Measurements from ENCODE around the gene NCKAP5. TPM values are rescaled to one million over a fixed set of nuclear protein-coding genes. Genes with fewer than 3 reads are reported as not detected.

NCKAP5 gene
- total RNA-seq, 1 donor from 2014 or later = 0.46 TPM

- Mint-ChIP-seq H3K27ac (ENCODE audit: unreplicated experiment) (no peak overlapping the region), H3K36me3 (ENCODE audit: unreplicated experiment) (no peaks in the 10 kb centered on the region), H3K27me3 (ENCODE audit: unreplicated experiment) (no peaks in the 10 kb centered on the region), H3K9me3 (ENCODE audit: unreplicated experiment) (peaks cover 13% of the 10 kb centered on the region), H3K4me1 (ENCODE audit: unreplicated experiment) (no peaks in the 10 kb centered on the region), H3K4me3 (ENCODE audit: unreplicated experiment) (no peak overlapping the region)
- no peak for DNase-seq (ENCODE audit: extremely low spot score, unreplicated experiment)
- no peak for TF ChIP-seq CTCF (IDR thresholded peaks at IDR 0.05)
Measured at GRCh38 chr2:133193544-133194361, 374.5 kb downstream of the NCKAP5 start.

GRCh38 chr2:133192028-133192427, 376.2 kb downstream of the NCKAP5 start:
- no peaks in the 10 kb centered on the region for H3K27me3 Mint-ChIP-seq (ENCODE audit: unreplicated experiment)
- no peak for TF ChIP-seq CTCF (IDR thresholded peaks at IDR 0.05)
- H3K9me3 Mint-ChIP-seq (ENCODE audit: unreplicated experiment) = peaks cover 25% of the 10 kb centered on the region
- DNase-seq (ENCODE audit: extremely low spot score, unreplicated experiment) = no peak
- no peaks in the 10 kb centered on the region for H3K4me1 Mint-ChIP-seq (ENCODE audit: unreplicated experiment)
- H3K4me3 Mint-ChIP-seq (ENCODE audit: unreplicated experiment) = no peak overlapping the region
- H3K36me3 Mint-ChIP-seq (ENCODE audit: unreplicated experiment) = no peaks in the 10 kb centered on the region
- H3K27ac Mint-ChIP-seq (ENCODE audit: unreplicated experiment) = no peak overlapping the region

GRCh38 chr2:133177196-133177595, 391.1 kb downstream of the NCKAP5 start:
- TF ChIP-seq CTCF (IDR thresholded peaks at IDR 0.05) = no peak
- H3K36me3 Mint-ChIP-seq (ENCODE audit: unreplicated experiment) = no peaks in the 10 kb centered on the region

GRCh38 chr2:133175926-133176325, 392.3 kb downstream of the NCKAP5 start:
- no peaks in the 10 kb centered on the region for H3K9me3 Mint-ChIP-seq (ENCODE audit: unreplicated experiment)
- no peaks in the 10 kb centered on the region for H3K27me3 Mint-ChIP-seq (ENCODE audit: unreplicated experiment)
- no peak for DNase-seq (ENCODE audit: extremely low spot score, unreplicated experiment)
- no peaks in the 10 kb centered on the region for H3K4me1 Mint-ChIP-seq (ENCODE audit: unreplicated experiment)
- no peak overlapping the region for H3K4me3 Mint-ChIP-seq (ENCODE audit: unreplicated experiment)
- no peaks in the 10 kb centered on the region for H3K36me3 Mint-ChIP-seq (ENCODE audit: unreplicated experiment)
- H3K27ac Mint-ChIP-seq (ENCODE audit: unreplicated experiment) = no peak overlapping the region
- TF ChIP-seq CTCF (IDR thresholded peaks at IDR 0.05) = no peak

More at GRCh38 chr2:133177196-133177595, 391.1 kb downstream of the NCKAP5 start:
- no peak overlapping the region for H3K27ac Mint-ChIP-seq (ENCODE audit: unreplicated experiment)
- no peaks in the 10 kb centered on the region for H3K9me3 Mint-ChIP-seq (ENCODE audit: unreplicated experiment)
- no peaks in the 10 kb centered on the region for H3K4me1 Mint-ChIP-seq (ENCODE audit: unreplicated experiment)
- no peak for DNase-seq (ENCODE audit: extremely low spot score, unreplicated experiment)
- H3K27me3 Mint-ChIP-seq (ENCODE audit: unreplicated experiment) = no peaks in the 10 kb centered on the region
- H3K4me3 Mint-ChIP-seq (ENCODE audit: unreplicated experiment) = no peak overlapping the region

GRCh38 chr2:133173224-133173623, 395.0 kb downstream of the NCKAP5 start:
- H3K4me1 Mint-ChIP-seq (ENCODE audit: unreplicated experiment) = no peaks in the 10 kb centered on the region
- H3K9me3 Mint-ChIP-seq (ENCODE audit: unreplicated experiment) = no peaks in the 10 kb centered on the region
- H3K36me3 Mint-ChIP-seq (ENCODE audit: unreplicated experiment) = no peaks in the 10 kb centered on the region
- no peak overlapping the region for H3K4me3 Mint-ChIP-seq (ENCODE audit: unreplicated experiment)
- DNase-seq (ENCODE audit: extremely low spot score, unreplicated experiment) = no peak
- H3K27me3 Mint-ChIP-seq (ENCODE audit: unreplicated experiment) = peaks cover 9% of the 10 kb centered on the region
- no peak overlapping the region for H3K27ac Mint-ChIP-seq (ENCODE audit: unreplicated experiment)
- TF ChIP-seq CTCF (IDR thresholded peaks at IDR 0.05) = no peak

All from osteocyte (in vitro differentiated cells).